HEK293T (cell line): ENCODE data around the gene CEACAM3.

ENCODE experiments used
- BHLHE40 ChIP-seq: fragments of 450-650 bp; IDR thresholded peaks from 2 replicates; pipeline ENCODE4 v1.6.1; 2016; ENCODE audit warnings: mild to moderate bottlenecking, moderate library complexity, borderline replicate concordance
- CTBP1 ChIP-seq: fragments of 450-650 bp; IDR thresholded peaks from 2 replicates; pipeline ENCODE4 v1.6.1; 2016; ENCODE audit warnings: borderline replicate concordance
- ELF4 ChIP-seq: fragments of 450-650 bp; IDR thresholded peaks from 2 replicates; pipeline ENCODE4 v1.6.1; 2017; ENCODE audit warnings: antibody characterized with exemption
- FOXA1 ChIP-seq: fragments of 450-650 bp; IDR thresholded peaks from 2 replicates; pipeline ENCODE4 v1.6.1; 2016; ENCODE audit warnings: mild to moderate bottlenecking
- FOXK2 ChIP-seq: fragments of 450-650 bp; IDR thresholded peaks from 2 replicates; pipeline ENCODE4 v1.6.1; 2016; ENCODE audit warnings: mild to moderate bottlenecking
- FOXM1 ChIP-seq: fragments of 450-650 bp; IDR thresholded peaks from 2 replicates; pipeline ENCODE4 v1.6.1; 2017; ENCODE audit warnings: mild to moderate bottlenecking, borderline replicate concordance
- HDGF ChIP-seq: fragments of 450-650 bp; IDR thresholded peaks from 2 replicates; pipeline ENCODE4 v1.6.1; 2017; ENCODE audit warnings: antibody characterized with exemption, borderline replicate concordance
- L3MBTL2 ChIP-seq: fragments of 450-650 bp; conservative IDR thresholded peaks from 2 replicates; pipeline ENCODE4 v1.6.1; 2016; ENCODE audit warnings: mild to moderate bottlenecking
- SP1 ChIP-seq: fragments of 450-650 bp; IDR thresholded peaks from 2 replicates; pipeline ENCODE4 v1.6.1; 2017
- SUZ12 ChIP-seq: fragments of 450-650 bp; IDR thresholded peaks from 2 replicates; pipeline ENCODE4 v1.6.1; 2016; ENCODE audit warnings: mild to moderate bottlenecking
- ZNF384 ChIP-seq: fragments of 450-650 bp; IDR thresholded peaks from 2 replicates; pipeline ENCODE4 v1.6.1; 2016
- TF ChIP-seq, protein P1 (sequence below): fragments of 450-650 bp; IDR thresholded peaks from 2 replicates; pipeline ENCODE4 v1.6.1; 2016

- TF ChIP-seq FOXA1 (no peak), CTBP1 (no peak), ZNF384 (no peak), ELF4 (no peak), L3MBTL2 (no peak), SP1 (no peak), FOXK2 (no peak), FOXM1 (no peak), BHLHE40 (no peak), SUZ12 (no peak), HDGF (no peak)
- TF ChIP-seq, protein P1, sequence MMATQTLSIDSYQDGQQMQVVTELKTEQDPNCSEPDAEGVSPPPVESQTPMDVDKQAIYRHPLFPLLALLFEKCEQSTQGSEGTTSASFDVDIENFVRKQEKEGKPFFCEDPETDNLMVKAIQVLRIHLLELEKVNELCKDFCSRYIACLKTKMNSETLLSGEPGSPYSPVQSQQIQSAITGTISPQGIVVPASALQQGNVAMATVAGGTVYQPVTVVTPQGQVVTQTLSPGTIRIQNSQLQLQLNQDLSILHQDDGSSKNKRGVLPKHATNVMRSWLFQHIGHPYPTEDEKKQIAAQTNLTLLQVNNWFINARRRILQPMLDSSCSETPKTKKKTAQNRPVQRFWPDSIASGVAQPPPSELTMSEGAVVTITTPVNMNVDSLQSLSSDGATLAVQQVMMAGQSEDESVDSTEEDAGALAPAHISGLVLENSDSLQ: peak; percentile 58; the same call in 1 of the 2 replicates
These were observed 57.0 kb downstream of the CEACAM3 start for GRCh38 chr19:41853344-41853743.
